Uterus (tissue), 2 donors: ENCODE results near the gene GNA14.

Source experiments
- POLR2A ChIP-seq, 2 donors: fragments of 450-650 bp; IDR thresholded peaks; one replicate each; pipeline ENCODE4 v1.6.1; 2016; ENCODE audit warnings: antibody characterized with exemption in 2 of 2, mild to moderate bottlenecking in 1 of 2, moderate library complexity in 1 of 2
- TF ChIP-seq, protein P1 (sequence below), 4 experiments: fragments of 200-600 bp in 2 of 4; fragments of 450-650 bp in 2 of 4; sonication (generic) in 2 of 4; IDR thresholded peaks; one replicate each; pipeline ENCODE4 v1.5.1; 2016 to 2019; ENCODE audit warnings: antibody characterized with exemption in 4 of 4, mild to moderate bottlenecking in 2 of 4, moderate library complexity in 1 of 4

- TF ChIP-seq, protein P1, sequence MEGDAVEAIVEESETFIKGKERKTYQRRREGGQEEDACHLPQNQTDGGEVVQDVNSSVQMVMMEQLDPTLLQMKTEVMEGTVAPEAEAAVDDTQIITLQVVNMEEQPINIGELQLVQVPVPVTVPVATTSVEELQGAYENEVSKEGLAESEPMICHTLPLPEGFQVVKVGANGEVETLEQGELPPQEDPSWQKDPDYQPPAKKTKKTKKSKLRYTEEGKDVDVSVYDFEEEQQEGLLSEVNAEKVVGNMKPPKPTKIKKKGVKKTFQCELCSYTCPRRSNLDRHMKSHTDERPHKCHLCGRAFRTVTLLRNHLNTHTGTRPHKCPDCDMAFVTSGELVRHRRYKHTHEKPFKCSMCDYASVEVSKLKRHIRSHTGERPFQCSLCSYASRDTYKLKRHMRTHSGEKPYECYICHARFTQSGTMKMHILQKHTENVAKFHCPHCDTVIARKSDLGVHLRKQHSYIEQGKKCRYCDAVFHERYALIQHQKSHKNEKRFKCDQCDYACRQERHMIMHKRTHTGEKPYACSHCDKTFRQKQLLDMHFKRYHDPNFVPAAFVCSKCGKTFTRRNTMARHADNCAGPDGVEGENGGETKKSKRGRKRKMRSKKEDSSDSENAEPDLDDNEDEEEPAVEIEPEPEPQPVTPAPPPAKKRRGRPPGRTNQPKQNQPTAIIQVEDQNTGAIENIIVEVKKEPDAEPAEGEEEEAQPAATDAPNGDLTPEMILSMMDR (IDR thresholded peaks at IDR 0.05): no peak
- no peak for TF ChIP-seq POLR2A (IDR thresholded peaks at IDR 0.05)
These were observed 93.5 kb downstream of the GNA14 start for GRCh38 chr9:77554586-77555105.
